Cardiac muscle cell (in vitro differentiated cells and primary cell): ENCODE data around the gene FAM227A. TPM values are rescaled to one million over a fixed set of nuclear protein-coding genes. Genes with fewer than 3 reads are reported as not detected.
A peak's percentile ranks its signal among the peaks of the same experiment; 100 is the strongest.

Source experiments
- DNase-seq, 2 donors: peaks; one replicate each; pipeline versions ENCODE4 v3.0.0 to v3.0.0-alpha.2; 2010 to 2017; ENCODE audit warnings: low read depth in 1 of 2, low spot score in 1 of 2
- H3K27ac ChIP-seq: fragments of 200-600 bp; sonication (generic); 2 replicates; pipeline ENCODE4 v1.5.1; 2016
- H3K27me3 ChIP-seq: fragments of 200-600 bp; sonication (generic); 2 replicates; pipeline ENCODE4 v1.6.0; 2016; ENCODE audit warnings: control low read depth
- H3K36me3 ChIP-seq: fragments of 200-600 bp; sonication (generic); 2 replicates; pipeline ENCODE4 v1.5.1; 2016; ENCODE audit warnings: control low read depth
- H3K4me1 ChIP-seq: fragments of 200-600 bp; sonication (generic); 2 replicates; pipeline ENCODE4 v1.8.1; 2017; ENCODE audit warnings: low read depth, mild to moderate bottlenecking, mixed run types
- H3K4me3 ChIP-seq: fragments of 200-600 bp; sonication (generic); 2 replicates; pipeline ENCODE4 v1.5.1; 2016; ENCODE audit warnings: mild to moderate bottlenecking
- H3K9me3 ChIP-seq: fragments of 200-600 bp; sonication (generic); 2 replicates; pipeline ENCODE4 v1.5.1; 2017; ENCODE audit warnings: low read depth, mild to moderate bottlenecking, control low read depth
- CTCF ChIP-seq: IDR thresholded peaks from 2 replicates; pipeline ENCODE4 v1.5.1; 2012; ENCODE audit warnings: low read depth, mild to moderate bottlenecking, low read length
- polyA plus RNA-seq: library from polyadenylated mRNA; unstranded; fragments of >200 nt; fragmentation: Nextera tagmentation; extraction: Ambion mirVana; gene quantifications from 2 replicates; pipeline ENCODE4 v1.2.1, GENCODE V29; 2016
- total RNA-seq: library from RNA; depleted of rRNA; stranded (reverse); fragments of >200 nt; gene quantifications from 2 replicates; pipeline ENCODE4 v1.2.3, GENCODE V29; 2016

The FAM227A gene
- total and polyA plus RNA-seq, 2 experiments from 2014 or later: 4.5 to 7.4 TPM

- Histone ChIP-seq H3K4me1 (peaks cover 7% of the 10 kb centered on the region), H3K27ac (no peak overlapping the region), H3K9me3 (no peaks in the 10 kb centered on the region), H3K4me3 (no peak overlapping the region), H3K27me3 (no peaks in the 10 kb centered on the region), H3K36me3 (no peaks in the 10 kb centered on the region)
- TF ChIP-seq CTCF: no peak
- no peak for DNase-seq
These were observed 14.6 kb downstream of the FAM227A start for GRCh38 chr22:38641476-38642040.

- TF ChIP-seq CTCF: no peak
- no peak overlapping the region for H3K4me3 ChIP-seq
- H3K36me3 ChIP-seq: no peaks in the 10 kb centered on the region
- H3K4me1 ChIP-seq: peaks cover 7% of the 10 kb centered on the region
- no peaks in the 10 kb centered on the region for H3K27me3 ChIP-seq
- H3K27ac ChIP-seq: peak overlapping the region; percentile 68
- DNase-seq: peak; percentile 30 to 52
- H3K9me3 ChIP-seq: no peaks in the 10 kb centered on the region
These were observed 17.5 kb downstream of the FAM227A start for GRCh38 chr22:38638728-38639127.

- TF ChIP-seq CTCF: no peak
- no peak overlapping the region for H3K4me3 ChIP-seq
- peak in 1 of 2 donors; percentile 22 for DNase-seq
- no peaks in the 10 kb centered on the region for H3K9me3 ChIP-seq
- H3K4me1 ChIP-seq: peaks cover 7% of the 10 kb centered on the region
- H3K36me3 ChIP-seq: no peaks in the 10 kb centered on the region
- no peaks in the 10 kb centered on the region for H3K27me3 ChIP-seq
- peak overlapping the region; percentile 68 for H3K27ac ChIP-seq
These were observed 18.0 kb downstream of the FAM227A start for GRCh38 chr22:38638216-38638615.

- no peaks in the 10 kb centered on the region for H3K9me3 ChIP-seq
- DNase-seq: no peak
- H3K36me3 ChIP-seq: no peaks in the 10 kb centered on the region
- no peak overlapping the region for H3K4me3 ChIP-seq
- no peaks in the 10 kb centered on the region for H3K27me3 ChIP-seq
- no peaks in the 10 kb centered on the region for H3K4me1 ChIP-seq
- TF ChIP-seq CTCF: no peak
- H3K27ac ChIP-seq: no peak overlapping the region
These were observed 23.7 kb downstream of the FAM227A start for GRCh38 chr22:38632528-38632927.

- Histone ChIP-seq H3K27ac (no peak overlapping the region), H3K4me3 (no peak overlapping the region), H3K9me3 (no peaks in the 10 kb centered on the region), H3K36me3 (no peaks in the 10 kb centered on the region), H3K27me3 (no peaks in the 10 kb centered on the region), H3K4me1 (no peaks in the 10 kb centered on the region)
- TF ChIP-seq CTCF: no peak
- DNase-seq: no peak
These were observed 24.5 kb downstream of the FAM227A start for GRCh38 chr22:38631724-38632123.
